Measurements from ENCODE around the gene ZNF215.

- TF ChIP-seq CTCF (IDR thresholded peaks at IDR 0.05; ENCODE audit: control extremely low read depth in 1 of 3, insufficient read depth in 1 of 3, low read depth in 1 of 3, low read length in 3 of 3) (no peak), EZH2 (IDR thresholded peaks at IDR 0.05; ENCODE audit: low read depth, low read length, severe bottlenecking) (no peak), CBX5 (IDR thresholded peaks at IDR 0.05; ENCODE audit: low read depth, low read length) (no peak), GABPA (IDR thresholded peaks at IDR 0.05; ENCODE audit: borderline replicate concordance, insufficient read depth, low read length) (no peak), CEBPB (IDR thresholded peaks at IDR 0.05; ENCODE audit: low read depth, low read length) (no peak), JUN (IDR thresholded peaks at IDR 0.05; ENCODE audit: low read depth, low read length) (no peak), MAX (IDR thresholded peaks at IDR 0.05) (no peak), POLR2AphosphoS5 (IDR thresholded peaks at IDR 0.05; ENCODE audit: low read depth, low read length) (no peak), CHD2 (IDR thresholded peaks at IDR 0.05; ENCODE audit: low read length) (no peak)
- TF ChIP-seq, protein P1, sequence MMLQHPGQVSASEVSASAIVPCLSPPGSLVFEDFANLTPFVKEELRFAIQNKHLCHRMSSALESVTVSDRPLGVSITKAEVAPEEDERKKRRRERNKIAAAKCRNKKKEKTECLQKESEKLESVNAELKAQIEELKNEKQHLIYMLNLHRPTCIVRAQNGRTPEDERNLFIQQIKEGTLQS (IDR thresholded peaks at IDR 0.05; ENCODE audit: insufficient read depth, low read depth, low read length) = no peak
Measured at GRCh38 chr11:6925007-6925577, 1.1 kb upstream of the ZNF215 start.

Measured in H1 (cell line).